ENCODE data around the gene BLMH. TPM values are rescaled to one million over a fixed set of nuclear protein-coding genes. Genes with fewer than 3 reads are reported as not detected.

BLMH gene
- total and polyA plus RNA-seq, 2 experiments from 2014 or later: 21.3 to 28.2 TPM

GRCh38 chr17:30235386-30236296 is 56.1 kb downstream of the BLMH start, which contains the start of gene SLC6A4:
SLC6A4 (minus strand) TSS chr17:30235697; CDS start chr17:30221958, 13,739 bp downstream.
- no peak within 1 kb of the TSS for H3K27ac ChIP-seq
- WGBS (ENCODE audit: low lambda C conversion rate, missing lambda C conversion rate): 8% methylated on average over 47 of the region's 82 CpGs
- DNase-seq (ENCODE audit: low spot score): peak; percentile 44
- H3K9me3 ChIP-seq (ENCODE audit: low read depth): no peaks in the 10 kb centered on the region
- no peaks in the 10 kb centered on the region for H3K79me2 ChIP-seq
- no peaks in the 10 kb centered on the region for H3K9me2 ChIP-seq (replicated peaks; ENCODE audit: insufficient read depth)
- TF ChIP-seq EZH2 (IDR thresholded peaks at IDR 0.05; ENCODE audit: borderline replicate concordance) (no peak), CTCF (IDR thresholded peaks at IDR 0.05; ENCODE audit: poor library complexity) (no peak), EZH2phosphoT487 (IDR thresholded peaks at IDR 0.05; ENCODE audit: low read depth, severe bottlenecking, unreplicated experiment) (no peak)
- H3K4me2 ChIP-seq: peak within 1 kb of the TSS; percentile 90
- no peaks in the 10 kb centered on the region for H4K20me1 ChIP-seq (ENCODE audit: insufficient read depth, poor library complexity, severe bottlenecking)
- H2AFZ ChIP-seq: peak within 1 kb of the TSS; percentile 42
- peaks cover 7% of the 10 kb centered on the region for H3K4me1 ChIP-seq (ENCODE audit: insufficient read depth)
- peaks cover 65% of the 10 kb centered on the region for H3K27me3 ChIP-seq
- H3K36me3 ChIP-seq (replicated peaks; ENCODE audit: insufficient read depth, low read depth): no peaks in the 10 kb centered on the region
- peak within 1 kb of the TSS; percentile 21 for H3K4me3 ChIP-seq

- Histone ChIP-seq H3K79me2 (no peaks in the 10 kb centered on the region), H4K20me1 (ENCODE audit: insufficient read depth, poor library complexity, severe bottlenecking) (no peaks in the 10 kb centered on the region), H3K4me3 (peak overlapping the region; percentile 21), H3K9me3 (ENCODE audit: low read depth) (no peaks in the 10 kb centered on the region), H3K9me2 (replicated peaks; ENCODE audit: insufficient read depth) (no peaks in the 10 kb centered on the region), H3K27ac (no peak overlapping the region), H3K4me2 (peak overlapping the region; percentile 90), H3K4me1 (ENCODE audit: insufficient read depth) (peaks cover 7% of the 10 kb centered on the region), H2AFZ (peak overlapping the region; percentile 42), H3K27me3 (peaks cover 65% of the 10 kb centered on the region), H3K36me3 (replicated peaks; ENCODE audit: insufficient read depth, low read depth) (no peaks in the 10 kb centered on the region)
- TF ChIP-seq CTCF (IDR thresholded peaks at IDR 0.05; ENCODE audit: poor library complexity) (no peak), EZH2phosphoT487 (IDR thresholded peaks at IDR 0.05; ENCODE audit: low read depth, severe bottlenecking, unreplicated experiment) (no peak), EZH2 (IDR thresholded peaks at IDR 0.05; ENCODE audit: borderline replicate concordance) (no peak)
- 50% methylated on average over 12 of the region's 12 CpGs for WGBS (ENCODE audit: low lambda C conversion rate, missing lambda C conversion rate)
- no peak for DNase-seq (ENCODE audit: low spot score)
Observed at GRCh38 chr17:30234964-30235363, 56.8 kb downstream of the BLMH start.

GRCh38 chr17:30234296-30234695 is 57.4 kb downstream of the BLMH start:
- DNase-seq (ENCODE audit: low spot score): no peak
- Histone ChIP-seq H3K4me1 (ENCODE audit: insufficient read depth) (peaks cover 7% of the 10 kb centered on the region), H3K36me3 (replicated peaks; ENCODE audit: insufficient read depth, low read depth) (no peaks in the 10 kb centered on the region), H3K4me2 (no peak overlapping the region), H3K9me2 (replicated peaks; ENCODE audit: insufficient read depth) (no peaks in the 10 kb centered on the region), H3K79me2 (no peaks in the 10 kb centered on the region), H3K27me3 (peaks cover 64% of the 10 kb centered on the region), H3K27ac (no peak overlapping the region), H2AFZ (no peak overlapping the region), H4K20me1 (ENCODE audit: insufficient read depth, poor library complexity, severe bottlenecking) (no peaks in the 10 kb centered on the region), H3K4me3 (no peak overlapping the region), H3K9me3 (ENCODE audit: low read depth) (no peaks in the 10 kb centered on the region)
- WGBS (ENCODE audit: low lambda C conversion rate, missing lambda C conversion rate): 86% methylated on average over 6 of the region's 6 CpGs
- TF ChIP-seq CTCF (IDR thresholded peaks at IDR 0.05; ENCODE audit: poor library complexity) (no peak), EZH2 (IDR thresholded peaks at IDR 0.05; ENCODE audit: borderline replicate concordance) (no peak), EZH2phosphoT487 (IDR thresholded peaks at IDR 0.05; ENCODE audit: low read depth, severe bottlenecking, unreplicated experiment) (no peak)

Data from hepatocyte (in vitro differentiated cells).